Measurements from ENCODE around the gene HLA-DPB1. TPM values are rescaled to one million over a fixed set of nuclear protein-coding genes. Genes with fewer than 3 reads are reported as not detected.

HLA-DPB1 gene
- total RNA-seq, 1 experiment from 2014 or later, result not detected

GRCh38 chr6:33105916-33106871 lies 30.4 kb downstream of the HLA-DPB1 start:
- BruUV-seq (replicated peaks), result no TSS peak

GRCh38 chr6:33107641-33108040 lies 31.9 kb downstream of the HLA-DPB1 start:
- CTCF ChIA-PET, result no interaction called here
- POLR2A ChIA-PET (ENCODE audit: unreplicated experiment), result no interaction called here
- BruUV-seq (replicated peaks), result no TSS peak

More at GRCh38 chr6:33105916-33106871, 30.4 kb downstream of the HLA-DPB1 start:
- H4K20me1 ChIP-seq (ENCODE audit: low read length), result no peaks in the 10 kb centered on the region
- H3K9me3 ChIP-seq (ENCODE audit: low read length), result 0 out of 2 replicates have a peak, but pooled peaks cover 6% of the 10 kb centered on the region
- no peaks in the 10 kb centered on the region for H3K79me2 ChIP-seq (ENCODE audit: low read length)
- no peak overlapping the region for H3K27ac ChIP-seq (ENCODE audit: low read length)
- H3K27me3 ChIP-seq (ENCODE audit: low read length), result peaks cover 34% of the 10 kb centered on the region
- intact Hi-C loops (cut with micrococcal nuclease), result no loop called here
- H2AFZ ChIP-seq (ENCODE audit: low read length), result no peak overlapping the region
- ChIA-PET CTCF (no interaction called here), POLR2A (ENCODE audit: unreplicated experiment) (no interaction called here)
- no peak overlapping the region for H3K4me2 ChIP-seq (ENCODE audit: low read length)
- H3F3A ChIP-seq (ENCODE audit: low read length, unreplicated experiment), result no peaks in the 10 kb centered on the region
- no peaks in the 10 kb centered on the region for H3K4me1 ChIP-seq (ENCODE audit: insufficient read depth, low read length)
- TF ChIP-seq EZH2 (IDR thresholded peaks at IDR 0.05; ENCODE audit: low read length, unreplicated experiment) (no peak), CTCF (conservative IDR thresholded peaks at IDR 0.05; ENCODE audit: low read depth, low read length) (no peak), EZH2phosphoT487 (IDR thresholded peaks at IDR 0.05; ENCODE audit: borderline replicate concordance, low read length) (no peak)
- H3K36me3 ChIP-seq (ENCODE audit: low read depth, low read length), result no peaks in the 10 kb centered on the region
- no peak overlapping the region for H3K9ac ChIP-seq (ENCODE audit: low read length)
- H3K9me2 ChIP-seq (replicated peaks; ENCODE audit: low read length), result no peaks in the 10 kb centered on the region
- H3K4me3 ChIP-seq (ENCODE audit: low read length), result no peak overlapping the region
- DNase-seq, result no peak
- ATAC-seq, result no peak

More at GRCh38 chr6:33107641-33108040, 31.9 kb downstream of the HLA-DPB1 start:
- Histone ChIP-seq H3K27ac (ENCODE audit: low read length) (no peak overlapping the region), H3K27me3 (ENCODE audit: low read length) (peaks cover 34% of the 10 kb centered on the region), H3K79me2 (ENCODE audit: low read length) (no peaks in the 10 kb centered on the region), H3K4me2 (ENCODE audit: low read length) (no peak overlapping the region), H3F3A (ENCODE audit: low read length, unreplicated experiment) (no peaks in the 10 kb centered on the region), H4K20me1 (ENCODE audit: low read length) (no peaks in the 10 kb centered on the region), H3K4me1 (ENCODE audit: insufficient read depth, low read length) (no peaks in the 10 kb centered on the region), H3K9ac (ENCODE audit: low read length) (no peak overlapping the region), H3K4me3 (ENCODE audit: low read length) (no peak overlapping the region), H3K9me2 (replicated peaks; ENCODE audit: low read length) (no peaks in the 10 kb centered on the region), H2AFZ (ENCODE audit: low read length) (no peak overlapping the region), H3K9me3 (ENCODE audit: low read length) (no peaks in the 10 kb centered on the region), H3K36me3 (ENCODE audit: low read depth, low read length) (no peaks in the 10 kb centered on the region)
- no peak for ATAC-seq
- DNase-seq, result no peak
- intact Hi-C loops (cut with micrococcal nuclease), result no loop called here
- TF ChIP-seq CTCF (conservative IDR thresholded peaks at IDR 0.05; ENCODE audit: low read depth, low read length) (no peak), EZH2phosphoT487 (IDR thresholded peaks at IDR 0.05; ENCODE audit: borderline replicate concordance, low read length) (no peak), EZH2 (IDR thresholded peaks at IDR 0.05; ENCODE audit: low read length, unreplicated experiment) (no peak)
